GM13976 (cell line): ENCODE data around the gene GPR63.

Experiments
- DNase-seq: peaks from one replicate; pipeline ENCODE4 v3.0.0; 2012; ENCODE audit warnings: low spot score
- CTCF ChIP-seq: IDR thresholded peaks from 2 replicates; pipeline ENCODE4 v1.5.1; 2012; ENCODE audit warnings: borderline replicate concordance, mild to moderate bottlenecking; ENCODE audit not compliant: insufficient read depth; ENCODE audit errors: extremely low read depth, missing control alignments, control extremely low read depth
- in situ Hi-C: fragments of 300-500 bp; cut with MboI; formaldehyde crosslinking; loops from one replicate; pipeline ENCODE4 v1.12.0; 2022; ENCODE audit warnings: low sequenced_read_pairs, mixed read lengths, inconsistent platforms; ENCODE audit not compliant: unreplicated experiment

Gene GPR63

GRCh38 chr6:96832780-96833179 is 4.5 kb downstream of the GPR63 start:
- no peak for TF ChIP-seq CTCF
- no peak for DNase-seq
- in situ Hi-C loops, result no loop called here

- in situ Hi-C loops, result no loop called here
- TF ChIP-seq CTCF, result no peak
- DNase-seq, result no peak
Measured at GRCh38 chr6:96826865-96827264, 10.4 kb downstream of the GPR63 start.

DNA sequence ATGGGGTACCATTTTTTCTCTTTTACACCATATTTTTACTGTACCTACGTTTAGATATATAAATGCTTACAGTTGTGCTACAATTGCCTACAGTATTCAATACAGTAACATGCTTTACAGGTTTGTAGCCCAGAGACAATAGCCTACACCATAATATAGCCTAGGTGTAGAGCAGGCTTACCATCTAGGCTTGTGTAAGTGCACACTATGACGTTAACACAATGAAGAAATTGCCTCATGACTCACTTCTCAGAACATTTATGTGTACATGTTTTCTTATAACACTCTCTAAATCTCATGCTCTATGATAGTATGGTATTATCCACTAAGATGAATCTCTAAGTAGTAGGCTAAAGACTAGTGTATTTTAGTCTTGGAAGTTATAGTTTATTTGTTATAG is 13.5 kb downstream of the GPR63 start:
- no peak for DNase-seq
- no peak for TF ChIP-seq CTCF
- in situ Hi-C loops, result no loop called here

DNA sequence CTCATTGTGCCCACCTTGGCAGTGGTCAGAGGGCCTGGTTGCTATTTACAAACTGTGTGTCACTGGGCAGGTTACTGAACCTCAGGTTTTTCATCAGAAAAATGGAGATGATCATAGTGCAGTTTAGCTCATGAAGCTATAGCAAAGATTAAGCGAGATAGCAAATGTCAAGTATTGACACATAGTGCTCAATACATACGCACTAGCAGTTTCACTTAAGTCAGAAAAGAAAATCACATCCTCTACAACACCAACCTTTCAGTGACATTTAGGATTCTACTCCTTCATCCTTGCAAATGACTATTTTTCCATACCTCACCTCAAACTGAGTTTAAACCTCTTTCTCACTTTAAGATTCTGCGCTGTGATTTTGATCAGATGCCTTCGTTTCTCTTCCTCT is 16.2 kb downstream of the GPR63 start:
- no peak for DNase-seq
- in situ Hi-C loops, result no loop called here
- no peak for TF ChIP-seq CTCF

DNA sequence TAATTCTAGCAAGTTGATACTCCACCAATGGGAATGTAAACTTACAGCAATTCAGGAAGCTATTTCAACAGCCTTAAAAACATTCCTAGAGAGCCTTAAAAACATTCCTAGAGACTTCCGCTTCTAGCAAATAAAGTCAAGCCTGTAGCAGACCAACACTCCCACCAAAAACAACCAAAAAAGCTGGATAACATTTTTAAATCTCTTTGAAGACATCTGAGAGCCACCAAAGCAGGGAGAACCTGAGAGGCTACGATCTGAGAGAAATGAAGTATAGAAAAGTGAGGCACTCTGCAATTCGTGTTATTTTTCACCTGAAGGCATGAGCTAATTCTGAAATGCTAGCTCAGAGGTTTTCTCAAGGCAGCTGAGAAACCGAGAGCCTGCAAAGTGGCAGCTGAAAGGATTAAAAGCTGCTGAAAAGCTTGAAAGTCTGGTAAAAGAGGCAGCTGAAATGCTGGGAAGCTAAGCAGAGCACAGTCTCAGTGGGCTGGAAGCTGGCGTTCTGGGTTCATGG is 20.9 kb downstream of the GPR63 start:
- TF ChIP-seq CTCF, result no peak
- DNase-seq, result no peak
- in situ Hi-C loops, result no loop called here

- no peak for TF ChIP-seq CTCF
- no peak for DNase-seq
- in situ Hi-C loops, result no loop called here
Measured at GRCh38 chr6:96814625-96815024, 22.7 kb downstream of the GPR63 start.

DNA sequence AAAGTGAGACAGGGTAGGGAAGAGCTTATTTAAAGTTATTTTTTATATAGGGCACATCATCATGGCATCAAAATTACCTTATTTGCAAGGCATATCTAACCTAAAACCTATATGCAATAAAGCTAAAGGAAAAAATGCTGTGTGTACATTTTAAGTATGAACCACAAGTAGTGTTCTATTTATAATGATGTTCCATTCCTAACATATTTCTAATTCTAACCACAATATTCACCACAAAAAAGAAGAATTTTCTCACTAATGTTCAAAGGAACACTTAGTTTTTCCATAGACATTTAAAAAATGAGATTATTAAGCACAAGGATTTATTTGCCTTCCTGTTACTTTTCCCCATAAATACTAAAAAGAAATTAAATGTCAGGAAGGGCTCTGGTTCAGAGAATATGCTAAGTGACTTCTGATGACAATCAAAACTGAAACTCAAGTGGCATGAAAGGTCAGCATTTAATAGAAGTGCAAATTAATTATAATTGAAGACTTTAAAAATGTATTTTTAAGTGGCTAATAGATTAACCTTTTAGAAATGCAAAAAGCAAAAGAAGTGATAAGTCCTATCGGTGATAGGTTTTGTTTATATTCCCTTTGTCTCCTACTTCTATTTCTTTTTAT is 25.1 kb downstream of the GPR63 start:
- no peak for TF ChIP-seq CTCF
- in situ Hi-C loops, result no loop called here
- DNase-seq, result no peak
